DOHH2 (cell line): ENCODE measurements around the gene RAB27B.

ENCODE experiments used
- H3F3A ChIP-seq: fragments of 200-600 bp; sonication (generic), shearing (Covaris generic); 2 replicates; pipeline ENCODE4 v1.6.0; 2016; ENCODE audit warnings: antibody characterized with exemption, mild to moderate bottlenecking; ENCODE audit not compliant: control insufficient read depth, insufficient read depth
- H3K27ac ChIP-seq: fragments of 200-600 bp; sonication (generic); 2 replicates; pipeline ENCODE4 v1.5.1; 2014; ENCODE audit warnings: low read depth, mild to moderate bottlenecking, low read length, moderate library complexity
- H3K27me3 ChIP-seq: fragments of 200-600 bp; sonication (generic); 2 replicates; pipeline ENCODE4 v1.6.1; 2014; ENCODE audit warnings: mild to moderate bottlenecking, low read length, mixed read lengths; ENCODE audit not compliant: control insufficient read depth
- H3K36me3 ChIP-seq: fragments of 200-600 bp; sonication (generic); 2 replicates; pipeline ENCODE4 v1.6.1; 2014; ENCODE audit warnings: mild to moderate bottlenecking, low read length, moderate library complexity, mixed read lengths; ENCODE audit not compliant: control insufficient read depth
- H3K4me1 ChIP-seq: fragments of 200-600 bp; sonication (generic); 2 replicates; pipeline ENCODE4 v1.6.1; 2014; ENCODE audit warnings: mild to moderate bottlenecking, low read length, mixed read lengths; ENCODE audit not compliant: control insufficient read depth
- H3K4me2 ChIP-seq: fragments of 200-600 bp; sonication (generic); 2 replicates; pipeline ENCODE4 v1.6.0; 2014; ENCODE audit warnings: mild to moderate bottlenecking, low read length, moderate library complexity
- H3K4me3 ChIP-seq: fragments of 200-600 bp; sonication (generic); 2 replicates; pipeline ENCODE4 v1.5.1; 2014; ENCODE audit warnings: mild to moderate bottlenecking, low read length, mixed read lengths
- H3K79me2 ChIP-seq: fragments of 200-600 bp; sonication (generic); 2 replicates; pipeline ENCODE4 v1.6.1; 2014; ENCODE audit warnings: mild to moderate bottlenecking, low read length, mixed read lengths; ENCODE audit not compliant: control insufficient read depth
- H3K9me2 ChIP-seq: fragments of 200-600 bp; sonication (generic); replicated peaks from 2 replicates; pipeline ENCODE4 v1.6.1; 2014; ENCODE audit warnings: mild to moderate bottlenecking, low read length, mixed read lengths; ENCODE audit not compliant: control insufficient read depth
- H3K9me3 ChIP-seq: fragments of 200-600 bp; sonication (generic); 2 replicates; pipeline ENCODE4 v1.6.1; 2014; ENCODE audit warnings: antibody characterized with exemption, low read length, mixed read lengths; ENCODE audit not compliant: control insufficient read depth, insufficient read depth
- H4K20me1 ChIP-seq: fragments of 200-600 bp; sonication (generic); 2 replicates; pipeline ENCODE4 v1.6.0; 2014; ENCODE audit warnings: low read depth, mild to moderate bottlenecking, antibody characterized with exemption, low read length, moderate library complexity; ENCODE audit not compliant: control insufficient read depth, insufficient read depth
- EZH2phosphoT487 ChIP-seq: fragments of 200-600 bp; sonication (generic); IDR thresholded peaks from 2 replicates; pipeline ENCODE4 v1.6.1; 2017; ENCODE audit warnings: borderline replicate concordance, mild to moderate bottlenecking, antibody characterized with exemption, low read length, moderate library complexity, mixed read lengths
- TF ChIP-seq, protein P1 (sequence below): fragments of 200-600 bp; sonication (generic); IDR thresholded peaks from one replicate; pipeline ENCODE4 v1.5.1; 2014; ENCODE audit warnings: antibody characterized with exemption, mild to moderate bottlenecking, low read depth, low read length; ENCODE audit not compliant: poor library complexity, severe bottlenecking

RAB27B gene

DNA sequence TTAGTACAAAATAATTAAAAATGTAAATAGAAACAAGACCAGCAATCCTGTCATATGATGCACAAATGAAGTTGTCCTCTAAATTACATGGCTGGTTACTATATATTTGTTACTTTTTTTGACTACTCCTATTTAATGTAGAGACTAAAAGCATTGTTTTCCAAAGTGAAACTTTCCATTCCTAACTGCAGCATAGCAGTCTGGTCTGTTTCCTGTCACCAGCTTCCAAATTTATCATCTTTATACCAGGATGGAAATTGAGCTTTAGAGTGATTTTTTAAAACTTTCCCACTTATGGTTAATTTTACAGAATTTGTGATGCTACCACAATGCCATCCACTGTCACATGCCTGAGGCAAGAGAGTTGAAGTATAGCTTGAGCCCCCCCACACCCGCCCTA, 33.5 kb upstream of the RAB27B start:
- no peak for TF ChIP-seq EZH2phosphoT487
- TF ChIP-seq, protein P1, sequence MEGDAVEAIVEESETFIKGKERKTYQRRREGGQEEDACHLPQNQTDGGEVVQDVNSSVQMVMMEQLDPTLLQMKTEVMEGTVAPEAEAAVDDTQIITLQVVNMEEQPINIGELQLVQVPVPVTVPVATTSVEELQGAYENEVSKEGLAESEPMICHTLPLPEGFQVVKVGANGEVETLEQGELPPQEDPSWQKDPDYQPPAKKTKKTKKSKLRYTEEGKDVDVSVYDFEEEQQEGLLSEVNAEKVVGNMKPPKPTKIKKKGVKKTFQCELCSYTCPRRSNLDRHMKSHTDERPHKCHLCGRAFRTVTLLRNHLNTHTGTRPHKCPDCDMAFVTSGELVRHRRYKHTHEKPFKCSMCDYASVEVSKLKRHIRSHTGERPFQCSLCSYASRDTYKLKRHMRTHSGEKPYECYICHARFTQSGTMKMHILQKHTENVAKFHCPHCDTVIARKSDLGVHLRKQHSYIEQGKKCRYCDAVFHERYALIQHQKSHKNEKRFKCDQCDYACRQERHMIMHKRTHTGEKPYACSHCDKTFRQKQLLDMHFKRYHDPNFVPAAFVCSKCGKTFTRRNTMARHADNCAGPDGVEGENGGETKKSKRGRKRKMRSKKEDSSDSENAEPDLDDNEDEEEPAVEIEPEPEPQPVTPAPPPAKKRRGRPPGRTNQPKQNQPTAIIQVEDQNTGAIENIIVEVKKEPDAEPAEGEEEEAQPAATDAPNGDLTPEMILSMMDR: no peak
- Histone ChIP-seq H3K4me1 (no peaks in the 10 kb centered on the region), H3K36me3 (no peaks in the 10 kb centered on the region), H3K79me2 (no peaks in the 10 kb centered on the region), H3K27me3 (no peaks in the 10 kb centered on the region), H3K4me2 (no peak overlapping the region), H3K27ac (no peak overlapping the region), H3F3A (no peaks in the 10 kb centered on the region), H3K9me3 (no peaks in the 10 kb centered on the region), H3K4me3 (no peak overlapping the region), H3K9me2 (no peaks in the 10 kb centered on the region), H4K20me1 (no peaks in the 10 kb centered on the region)

DNA sequence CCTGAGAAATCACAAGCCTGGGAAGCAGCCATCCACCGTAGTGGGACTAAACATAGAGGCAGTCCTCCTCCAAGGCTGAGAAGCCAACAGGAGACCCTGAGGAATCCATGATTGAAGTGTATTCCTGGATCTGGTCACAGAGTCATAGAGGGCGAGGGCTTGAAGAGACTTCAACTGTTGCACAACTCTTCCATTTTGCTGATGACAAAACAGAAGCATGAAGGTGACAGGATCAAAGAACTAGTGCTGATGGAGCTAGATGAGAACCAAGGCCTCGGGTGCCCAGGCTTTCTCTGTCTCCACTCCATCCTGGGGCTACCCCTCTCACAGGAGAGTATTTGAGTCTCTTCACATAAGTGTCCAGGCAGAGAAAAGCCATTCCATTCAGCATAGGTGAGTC, 30.1 kb upstream of the RAB27B start:
- no peaks in the 10 kb centered on the region for H4K20me1 ChIP-seq
- no peaks in the 10 kb centered on the region for H3F3A ChIP-seq
- no peaks in the 10 kb centered on the region for H3K79me2 ChIP-seq
- H3K4me1 ChIP-seq: no peaks in the 10 kb centered on the region
- no peak overlapping the region for H3K27ac ChIP-seq
- no peaks in the 10 kb centered on the region for H3K27me3 ChIP-seq
- H3K4me2 ChIP-seq: no peak overlapping the region
- H3K9me3 ChIP-seq: no peaks in the 10 kb centered on the region
- TF ChIP-seq, protein P1: no peak
- H3K4me3 ChIP-seq: no peak overlapping the region
- H3K9me2 ChIP-seq: no peaks in the 10 kb centered on the region
- H3K36me3 ChIP-seq: no peaks in the 10 kb centered on the region

DNA sequence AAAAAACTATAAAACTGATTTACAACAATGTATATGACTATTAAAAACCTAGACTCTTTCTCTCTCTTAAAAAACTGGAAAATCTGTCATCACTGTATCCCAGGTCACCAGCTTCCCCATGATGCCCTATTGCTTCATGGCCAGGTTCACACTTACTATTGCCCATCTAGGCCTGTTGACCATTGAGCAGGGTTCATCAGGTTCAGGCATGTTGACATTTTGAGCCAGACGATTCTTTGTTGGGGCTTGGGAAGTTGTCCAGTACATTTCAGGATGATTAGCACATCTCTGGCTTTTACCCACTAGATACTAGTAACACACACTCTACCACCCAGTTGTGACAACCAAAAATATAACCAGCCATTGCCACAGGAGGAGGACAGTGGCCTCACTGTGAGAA, 26.9 kb upstream of the RAB27B start:
- Histone ChIP-seq H3F3A (no peaks in the 10 kb centered on the region), H3K27ac (no peak overlapping the region)
- no peak for TF ChIP-seq EZH2phosphoT487
- TF ChIP-seq, protein P1: no peak

DNA sequence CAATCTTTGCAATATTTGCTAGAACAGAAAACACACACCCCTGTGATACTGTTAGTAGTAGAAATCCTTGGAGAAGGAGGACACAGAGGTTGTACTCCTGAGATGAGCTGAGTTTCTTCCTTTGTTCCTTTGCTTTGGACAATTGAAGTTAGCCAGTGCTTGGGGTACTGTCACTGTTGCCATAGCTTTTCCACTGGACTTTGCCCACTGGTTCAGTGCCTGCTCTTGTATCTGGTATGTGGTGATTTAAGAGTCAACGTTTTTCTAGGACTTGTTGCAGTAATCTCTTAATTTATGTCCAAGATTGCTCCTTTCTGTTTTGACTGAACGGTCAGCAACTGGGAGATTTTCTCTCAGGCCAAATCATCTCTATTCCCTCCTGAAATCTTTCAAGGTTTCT, 26.1 kb upstream of the RAB27B start:
- H3K4me2 ChIP-seq: no peak overlapping the region
- no peaks in the 10 kb centered on the region for H3K36me3 ChIP-seq
- H3K27ac ChIP-seq: no peak overlapping the region
- no peak for TF ChIP-seq EZH2phosphoT487
- TF ChIP-seq, protein P1: no peak
- no peaks in the 10 kb centered on the region for H3K4me1 ChIP-seq
- H3F3A ChIP-seq: no peaks in the 10 kb centered on the region
- no peaks in the 10 kb centered on the region for H3K9me2 ChIP-seq
- no peaks in the 10 kb centered on the region for H3K27me3 ChIP-seq
- no peak overlapping the region for H3K4me3 ChIP-seq
- no peaks in the 10 kb centered on the region for H3K9me3 ChIP-seq
- no peaks in the 10 kb centered on the region for H3K79me2 ChIP-seq
- no peaks in the 10 kb centered on the region for H4K20me1 ChIP-seq

More for the DNA sequence above, 26.9 kb upstream of the RAB27B start:
- no peaks in the 10 kb centered on the region for H3K36me3 ChIP-seq
- no peaks in the 10 kb centered on the region for H3K9me2 ChIP-seq
- no peak overlapping the region for H3K4me2 ChIP-seq
- no peaks in the 10 kb centered on the region for H3K9me3 ChIP-seq
- no peaks in the 10 kb centered on the region for H3K4me1 ChIP-seq
- H4K20me1 ChIP-seq: no peaks in the 10 kb centered on the region
- H3K79me2 ChIP-seq: no peaks in the 10 kb centered on the region
- H3K27me3 ChIP-seq: no peaks in the 10 kb centered on the region
- H3K4me3 ChIP-seq: no peak overlapping the region
